Endometrium (tissue), 2 donors: ENCODE data around the gene EFNA2.

ENCODE experiments used
- FAIRE-seq: peaks from 2 replicates; lab custom pipeline; 2012; peaks lifted over from hg19 to GRCh38; lab: Jason Lieb, UNC
- donor health status: control.
- donor health status: control.

EFNA2 gene

GRCh38 chr19:1284293-1284978 lies 1.2 kb upstream of the EFNA2 start:
- no peak for FAIRE-seq

- no peak for FAIRE-seq
Observed at GRCh38 chr19:1284979-1285736, 515 bp upstream of the EFNA2 start.

- no peak for FAIRE-seq
Observed at GRCh38 chr19:1286487-1287353, 1.0 kb downstream of the EFNA2 start.

GRCh38 chr19:1287354-1288225 lies 1.9 kb downstream of the EFNA2 start:
- FAIRE-seq = no peak

- no peak for FAIRE-seq
Observed at GRCh38 chr19:1288226-1288612, 2.5 kb downstream of the EFNA2 start.

GRCh38 chr19:1288833-1289685 lies 3.4 kb downstream of the EFNA2 start:
- FAIRE-seq = no peak

GRCh38 chr19:1289686-1290025 lies 4.0 kb downstream of the EFNA2 start:
- FAIRE-seq = no peak

- no peak for FAIRE-seq
Observed at GRCh38 chr19:1290196-1290702, 4.6 kb downstream of the EFNA2 start.

GRCh38 chr19:1290703-1291651 lies 5.3 kb downstream of the EFNA2 start:
- no peak for FAIRE-seq

- FAIRE-seq = no peak
Observed at GRCh38 chr19:1291761-1292418, 6.2 kb downstream of the EFNA2 start.

- FAIRE-seq = no peak
Observed at GRCh38 chr19:1292419-1293151, 6.9 kb downstream of the EFNA2 start.

- FAIRE-seq = no peak
Observed at GRCh38 chr19:1293782-1294604, 8.3 kb downstream of the EFNA2 start.

- no peak for FAIRE-seq
Observed at GRCh38 chr19:1294688-1295087, 9.0 kb downstream of the EFNA2 start.

- no peak for FAIRE-seq
Observed at GRCh38 chr19:1295169-1296012, 9.7 kb downstream of the EFNA2 start.

GRCh38 chr19:1296078-1296477 lies 10.4 kb downstream of the EFNA2 start:
- FAIRE-seq = no peak

- FAIRE-seq = no peak
Observed at GRCh38 chr19:1296575-1297271, 11.1 kb downstream of the EFNA2 start.
